GM18526 (cell line): ENCODE measurements around the gene ASMTL.

ENCODE experiments used
- POLR2A ChIP-seq: IDR thresholded peaks from 3 replicates; pipeline ENCODE4 v1.6.1; 2011; ENCODE audit not compliant: insufficient read length; ENCODE audit errors: extremely low read depth

Gene ASMTL

GRCh38 chrX:1485033-1485432 lies 32.3 kb upstream of the ASMTL start:
- TF ChIP-seq POLR2A = no peak

DNA sequence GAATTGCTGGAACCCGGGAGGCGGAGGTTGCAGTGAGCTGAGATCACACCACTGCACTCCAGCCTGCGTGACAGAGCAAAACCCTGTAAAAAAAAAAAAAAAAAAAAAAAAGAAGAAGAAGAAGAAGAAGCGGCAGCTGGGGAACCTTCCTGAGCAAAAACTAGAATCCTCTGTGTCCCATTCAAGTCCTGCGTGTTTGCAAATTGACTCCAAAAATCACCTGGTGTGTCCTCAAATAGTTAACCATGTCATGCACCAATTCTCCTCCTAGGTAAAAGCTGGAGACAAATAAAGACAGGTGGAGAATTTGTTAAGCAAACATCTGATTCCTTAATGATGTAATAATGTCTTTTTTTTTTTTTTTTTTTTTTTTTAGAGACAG lies 31.9 kb upstream of the ASMTL start:
- TF ChIP-seq POLR2A = no peak

GRCh38 chrX:1483843-1484637 lies 31.3 kb upstream of the ASMTL start:
- no peak for TF ChIP-seq POLR2A

- TF ChIP-seq POLR2A = peak; percentile 60
Observed at GRCh38 chrX:1481636-1482529, 29.2 kb upstream of the ASMTL start.

- TF ChIP-seq POLR2A = no peak
Observed at GRCh38 chrX:1480082-1480785, 27.5 kb upstream of the ASMTL start.

DNA sequence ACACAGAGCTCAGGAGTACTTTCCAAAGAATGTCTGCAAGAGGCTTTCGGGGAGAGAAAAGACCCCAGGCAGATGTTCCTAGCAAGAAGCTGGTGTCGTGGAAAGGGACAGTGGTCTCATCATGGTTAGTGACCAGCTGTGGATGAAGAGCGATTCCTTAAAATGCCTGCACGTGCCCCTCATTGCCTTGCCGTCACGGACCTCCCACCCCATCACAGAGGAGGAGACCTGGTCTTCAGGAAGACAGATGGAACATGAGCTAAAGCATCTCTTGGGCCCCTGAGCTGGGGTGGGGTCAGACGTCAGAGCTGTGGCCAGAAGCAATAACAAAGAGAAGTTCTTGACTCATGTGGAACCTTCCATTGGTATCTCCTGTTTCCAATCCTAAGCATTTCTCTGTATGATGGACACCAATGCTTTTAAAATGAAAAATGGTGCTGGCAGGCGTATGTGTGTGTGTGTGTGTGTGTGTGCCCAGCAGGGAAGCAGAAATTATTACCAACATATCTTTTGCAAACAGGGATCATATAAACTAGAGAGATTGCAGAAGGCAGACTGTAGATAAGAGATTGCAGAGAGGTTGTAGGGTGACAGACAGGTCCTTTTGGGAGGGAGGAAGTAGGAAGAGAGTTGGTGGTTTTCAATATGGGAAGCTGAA lies 25.2 kb upstream of the ASMTL start:
- TF ChIP-seq POLR2A = no peak

- TF ChIP-seq POLR2A = no peak
Observed at GRCh38 chrX:1477229-1477628, 24.5 kb upstream of the ASMTL start.

DNA sequence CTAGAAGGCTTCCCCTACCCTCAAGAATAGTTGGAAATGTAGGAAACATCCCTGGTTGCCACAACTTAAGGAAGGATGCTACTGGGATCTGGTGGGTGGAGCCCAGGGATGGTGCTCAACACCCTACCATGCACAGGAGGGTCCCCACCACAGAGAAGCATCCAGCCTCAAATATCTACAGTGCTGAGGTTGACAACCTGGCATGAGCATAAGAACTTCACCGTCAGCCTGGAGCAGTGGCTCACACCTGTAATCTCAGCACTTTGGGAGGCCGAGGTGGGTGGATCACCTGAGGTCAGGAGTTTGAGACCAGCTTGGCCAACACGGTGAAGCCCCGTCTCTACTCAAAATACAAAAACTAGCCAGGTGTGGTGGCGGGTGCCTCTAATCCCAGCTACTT lies 24.0 kb upstream of the ASMTL start:
- no peak for TF ChIP-seq POLR2A

- no peak for TF ChIP-seq POLR2A
Observed at GRCh38 chrX:1475881-1476280, 23.2 kb upstream of the ASMTL start.

- no peak for TF ChIP-seq POLR2A
Observed at GRCh38 chrX:1475481-1475880, 22.8 kb upstream of the ASMTL start.

GRCh38 chrX:1472975-1473374 lies 20.3 kb upstream of the ASMTL start:
- TF ChIP-seq POLR2A = no peak

DNA sequence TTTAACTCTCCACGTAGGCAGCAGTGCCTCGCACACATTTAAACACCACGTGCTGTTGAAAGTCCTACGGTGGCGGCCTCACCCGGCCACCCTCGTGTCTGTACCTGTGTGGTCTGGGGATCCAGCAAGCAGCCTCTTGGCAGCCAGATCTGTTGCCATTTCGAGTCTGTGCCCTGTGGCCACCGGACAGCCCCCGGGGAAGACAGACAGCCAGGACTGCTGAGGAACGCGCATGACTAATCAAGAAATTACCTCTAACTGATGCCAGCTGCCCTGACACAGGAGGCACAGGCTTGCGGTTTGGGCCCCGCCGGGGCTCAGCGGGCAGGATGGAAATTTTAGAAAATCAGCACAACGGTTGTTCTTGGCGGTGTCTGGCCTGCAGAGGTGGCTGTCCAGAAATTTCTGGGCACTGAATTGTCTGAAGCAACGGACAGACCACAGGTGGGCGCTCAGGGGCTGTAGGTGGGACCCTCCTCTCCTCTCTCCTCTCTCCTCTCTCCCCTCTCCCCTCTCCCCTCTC lies 15.6 kb upstream of the ASMTL start:
- no peak for TF ChIP-seq POLR2A

DNA sequence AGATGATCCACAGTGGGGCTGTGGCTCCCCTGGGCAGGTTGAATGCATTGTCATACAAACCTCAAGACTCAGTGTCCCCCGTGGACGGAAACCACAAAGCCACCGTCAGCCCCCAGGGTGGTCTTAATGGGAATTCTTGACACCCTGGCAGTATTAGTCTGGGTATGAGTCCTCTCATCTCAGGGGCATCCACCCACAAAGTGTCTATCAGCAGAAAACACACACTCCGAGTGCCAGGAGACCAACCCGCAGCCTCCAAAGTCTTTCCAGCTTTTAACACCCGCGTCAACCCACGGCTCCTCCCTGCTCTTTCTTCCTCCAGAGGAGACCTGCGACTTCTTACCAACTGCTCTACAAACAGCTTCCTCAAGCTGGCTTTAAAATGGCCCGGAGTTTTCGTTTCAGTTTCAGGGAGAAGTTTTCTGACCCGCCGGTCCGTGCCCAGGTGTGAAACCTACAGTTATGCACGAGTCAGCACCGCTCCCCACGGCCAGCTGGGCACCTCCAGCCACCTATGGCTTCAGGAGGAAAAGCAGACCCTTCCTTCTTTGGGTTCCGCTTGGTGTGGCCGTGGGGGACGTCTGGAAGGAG lies 14.4 kb upstream of the ASMTL start:
- TF ChIP-seq POLR2A = no peak

GRCh38 chrX:1466232-1466661 lies 13.5 kb upstream of the ASMTL start:
- TF ChIP-seq POLR2A = no peak
